Measurements from ENCODE around the gene BLTP1. TPM values are rescaled to one million over a fixed set of nuclear protein-coding genes. Genes with fewer than 3 reads are reported as not detected.

The BLTP1 gene
- total RNA-seq, 2 donors from 2014 or later, result 43.0 to 52.5 TPM

DNA sequence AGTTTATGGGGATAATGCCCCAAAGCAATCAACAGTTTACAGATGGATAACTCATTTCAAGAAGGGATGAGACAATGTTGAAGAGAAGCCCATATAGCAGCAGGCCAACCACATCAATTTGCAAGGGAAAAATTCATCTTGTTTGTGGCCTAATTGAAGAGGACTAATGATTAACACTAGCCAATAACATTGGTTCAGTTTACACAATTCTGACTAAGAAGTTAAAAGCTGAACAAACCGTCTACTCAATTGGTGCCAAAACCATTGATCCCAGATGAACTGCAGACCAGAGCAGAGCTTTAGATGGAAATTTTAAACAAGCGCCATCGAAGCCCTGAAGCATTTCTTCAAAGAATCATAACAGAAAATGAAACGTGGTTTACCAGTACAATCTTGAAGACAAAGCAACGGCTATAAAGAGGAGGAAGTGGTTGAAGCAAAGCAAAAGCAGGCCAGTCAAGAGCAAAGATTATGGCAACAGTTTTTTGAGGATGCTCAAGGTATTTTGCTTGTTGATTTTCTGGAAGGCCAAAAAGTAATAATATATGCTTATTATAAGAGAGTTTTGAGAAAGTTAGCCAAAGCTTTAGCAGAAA is 20.5 kb upstream of the BLTP1 start:
- H3K27ac ChIP-seq (ENCODE audit: low read depth, low read length), result no peak overlapping the region
- 91 to 92% methylated on average over 5 of the region's 5 CpGs for WGBS, 2 experiments (ENCODE audit: insufficient coverage in 1 of 2, insufficient read length in 1 of 2)
- peaks cover 40% of the 10 kb centered on the region for H3K27me3 Mint-ChIP-seq (ENCODE audit: insufficient read depth)
- H3K36me3 Mint-ChIP-seq (ENCODE audit: low read depth), result no peaks in the 10 kb centered on the region
- TF ChIP-seq, protein P1, sequence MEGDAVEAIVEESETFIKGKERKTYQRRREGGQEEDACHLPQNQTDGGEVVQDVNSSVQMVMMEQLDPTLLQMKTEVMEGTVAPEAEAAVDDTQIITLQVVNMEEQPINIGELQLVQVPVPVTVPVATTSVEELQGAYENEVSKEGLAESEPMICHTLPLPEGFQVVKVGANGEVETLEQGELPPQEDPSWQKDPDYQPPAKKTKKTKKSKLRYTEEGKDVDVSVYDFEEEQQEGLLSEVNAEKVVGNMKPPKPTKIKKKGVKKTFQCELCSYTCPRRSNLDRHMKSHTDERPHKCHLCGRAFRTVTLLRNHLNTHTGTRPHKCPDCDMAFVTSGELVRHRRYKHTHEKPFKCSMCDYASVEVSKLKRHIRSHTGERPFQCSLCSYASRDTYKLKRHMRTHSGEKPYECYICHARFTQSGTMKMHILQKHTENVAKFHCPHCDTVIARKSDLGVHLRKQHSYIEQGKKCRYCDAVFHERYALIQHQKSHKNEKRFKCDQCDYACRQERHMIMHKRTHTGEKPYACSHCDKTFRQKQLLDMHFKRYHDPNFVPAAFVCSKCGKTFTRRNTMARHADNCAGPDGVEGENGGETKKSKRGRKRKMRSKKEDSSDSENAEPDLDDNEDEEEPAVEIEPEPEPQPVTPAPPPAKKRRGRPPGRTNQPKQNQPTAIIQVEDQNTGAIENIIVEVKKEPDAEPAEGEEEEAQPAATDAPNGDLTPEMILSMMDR (conservative IDR thresholded peaks at IDR 0.05), result no peak
- no peaks in the 10 kb centered on the region for H3K4me1 ChIP-seq (ENCODE audit: control insufficient read depth, insufficient read depth, low read length)
- peaks cover 86% of the 10 kb centered on the region for H3K27me3 ChIP-seq (ENCODE audit: control insufficient read depth, insufficient read depth, low read length, poor library complexity, severe bottlenecking)
- H3K27ac Mint-ChIP-seq, result no peak overlapping the region
- no peaks in the 10 kb centered on the region for H3K9me3 Mint-ChIP-seq
- no peaks in the 10 kb centered on the region for H3K4me1 Mint-ChIP-seq
- H3K9ac ChIP-seq (ENCODE audit: extremely low read depth, low read length, poor library complexity, severe bottlenecking), result no peak overlapping the region
- no peaks in the 10 kb centered on the region for H3K36me3 ChIP-seq (ENCODE audit: control insufficient read depth, insufficient read depth, low read length)
- H3K4me3 Mint-ChIP-seq, result no peak overlapping the region
- no peak for DNase-seq
- H3K9me3 ChIP-seq (ENCODE audit: control insufficient read depth, low read length), result no peaks in the 10 kb centered on the region
- no peak overlapping the region for H3K4me3 ChIP-seq (ENCODE audit: low read length)

DNA sequence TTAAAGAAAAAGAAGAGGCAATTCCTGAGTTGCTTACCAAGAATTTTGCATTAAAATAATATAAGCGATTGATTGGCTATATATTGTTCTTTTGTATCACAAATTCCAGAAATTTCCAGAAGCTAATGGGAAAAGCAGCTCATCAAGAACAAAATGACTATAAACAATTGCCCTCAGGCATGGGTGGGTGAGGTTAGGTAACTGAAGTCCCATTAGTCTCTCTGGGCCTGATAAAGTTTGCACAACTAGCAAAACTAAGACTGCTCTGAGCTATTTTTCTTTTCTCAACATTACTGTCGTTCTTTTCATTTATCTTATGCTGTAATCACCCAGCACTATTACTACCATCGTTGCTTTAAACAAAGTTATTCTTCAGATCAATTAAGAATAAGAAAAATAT is 19.2 kb upstream of the BLTP1 start:
- Histone ChIP-seq H3K4me3 (ENCODE audit: low read length) (no peak overlapping the region), H3K27me3 (ENCODE audit: control insufficient read depth, insufficient read depth, low read length, poor library complexity, severe bottlenecking) (peaks cover 85% of the 10 kb centered on the region), H3K27ac (ENCODE audit: low read depth, low read length) (no peak overlapping the region), H3K9ac (ENCODE audit: extremely low read depth, low read length, poor library complexity, severe bottlenecking) (no peak overlapping the region), H3K36me3 (ENCODE audit: control insufficient read depth, insufficient read depth, low read length) (no peaks in the 10 kb centered on the region), H3K9me3 (ENCODE audit: control insufficient read depth, low read length) (no peaks in the 10 kb centered on the region), H3K4me1 (ENCODE audit: control insufficient read depth, insufficient read depth, low read length) (no peaks in the 10 kb centered on the region)
- no peaks in the 10 kb centered on the region for H3K4me1 Mint-ChIP-seq
- H3K4me3 Mint-ChIP-seq, result no peak overlapping the region
- TF ChIP-seq, protein P1 (conservative IDR thresholded peaks at IDR 0.05), result no peak
- no peaks in the 10 kb centered on the region for H3K9me3 Mint-ChIP-seq
- H3K36me3 Mint-ChIP-seq (ENCODE audit: low read depth), result no peaks in the 10 kb centered on the region
- H3K27me3 Mint-ChIP-seq (ENCODE audit: insufficient read depth), result peaks cover 40% of the 10 kb centered on the region
- DNase-seq, result no peak
- no peak overlapping the region for H3K27ac Mint-ChIP-seq
- 95 to 100% methylated on average over 2 to 3 of the region's 3 CpGs for WGBS, 2 experiments (ENCODE audit: insufficient coverage in 1 of 2, insufficient read length in 1 of 2)

DNA sequence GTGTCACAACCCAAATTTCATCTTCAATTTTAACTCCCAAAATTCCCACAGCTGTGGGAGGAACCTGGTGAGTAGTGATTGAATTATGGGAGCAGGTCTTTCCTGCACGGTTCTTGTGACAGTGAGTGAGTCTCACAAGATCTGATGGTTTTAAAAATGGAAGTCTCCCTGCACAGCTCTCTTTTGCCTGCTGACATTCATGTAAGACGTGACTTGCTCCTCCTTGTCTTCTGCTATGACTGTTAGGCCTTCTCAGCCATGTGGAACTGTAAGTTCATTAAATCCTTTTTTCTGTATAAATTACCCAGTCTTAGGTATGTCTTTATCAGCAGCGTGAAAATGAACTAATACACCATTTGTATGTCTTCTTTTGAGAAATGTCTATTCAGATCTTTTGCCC is 13.0 kb upstream of the BLTP1 start:
- Mint-ChIP-seq H3K36me3 (ENCODE audit: low read depth) (no peaks in the 10 kb centered on the region), H3K9me3 (no peaks in the 10 kb centered on the region), H3K27me3 (ENCODE audit: insufficient read depth) (peaks cover 33% of the 10 kb centered on the region), H3K4me1 (no peaks in the 10 kb centered on the region), H3K4me3 (no peak overlapping the region), H3K27ac (no peak overlapping the region)
- Histone ChIP-seq H3K4me3 (ENCODE audit: low read length) (no peak overlapping the region), H3K9me3 (ENCODE audit: control insufficient read depth, low read length) (no peaks in the 10 kb centered on the region), H3K36me3 (ENCODE audit: control insufficient read depth, insufficient read depth, low read length) (no peaks in the 10 kb centered on the region), H3K4me1 (ENCODE audit: control insufficient read depth, insufficient read depth, low read length) (no peaks in the 10 kb centered on the region), H3K27me3 (ENCODE audit: control insufficient read depth, insufficient read depth, low read length, poor library complexity, severe bottlenecking) (peaks cover 48% of the 10 kb centered on the region), H3K9ac (ENCODE audit: extremely low read depth, low read length, poor library complexity, severe bottlenecking) (no peak overlapping the region), H3K27ac (ENCODE audit: low read depth, low read length) (no peak overlapping the region)
- TF ChIP-seq, protein P1 (conservative IDR thresholded peaks at IDR 0.05), result no peak
- DNase-seq, result no peak
- WGBS, 2 experiments (ENCODE audit: insufficient coverage in 1 of 2, insufficient read length in 1 of 2), result 88 to 97% methylated on average over 2 of the region's 3 CpGs
